Lung (tissue), 12 donors: ENCODE data around the gene SYTL3. TPM values are rescaled to one million over a fixed set of nuclear protein-coding genes. Genes with fewer than 3 reads are reported as not detected.

ENCODE experiments used
- ATAC-seq: fragments of 200-7000 bp; cut with Tn5 transposase; one replicate; pipeline ENCODE4 v1.9.1; 2020; ENCODE audit warnings: moderate number of reproducible peaks; ENCODE audit not compliant: insufficient read depth, low FRiP score
- DNase-seq, 3 donors: peaks; one replicate each; pipeline ENCODE4 v3.0.0-alpha.2; 2013 to 2017
- H3K27ac ChIP-seq, 2 donors: one replicate each; pipeline ENCODE4 v1.5.1; 2013; ENCODE audit warnings: mild to moderate bottlenecking in 2 of 2, moderate library complexity in 2 of 2, control low read depth in 1 of 2, inconsistent platforms in 1 of 2, low read depth in 1 of 2, low read length in 1 of 2
- H3K27me3 ChIP-seq, 3 donors: one replicate each; pipeline ENCODE4 v1.5.1; 2013; ENCODE audit warnings: low read length in 2 of 3; ENCODE audit not compliant: control insufficient read depth in 3 of 3, insufficient read depth in 3 of 3
- H3K36me3 ChIP-seq, 4 donors: one replicate each; pipeline ENCODE4 v1.5.1; 2013; ENCODE audit warnings: low read length in 4 of 4, mild to moderate bottlenecking in 1 of 4, moderate library complexity in 1 of 4; ENCODE audit not compliant: control insufficient read depth in 4 of 4, insufficient read depth in 4 of 4
- H3K4me1 ChIP-seq, 5 donors: one replicate each; pipeline ENCODE4 v1.5.1; 2013; ENCODE audit warnings: low read length in 5 of 5, mild to moderate bottlenecking in 2 of 5, moderate library complexity in 1 of 5; ENCODE audit not compliant: control insufficient read depth in 5 of 5, insufficient read depth in 5 of 5
- H3K4me3 ChIP-seq: one replicate; pipeline ENCODE4 v1.5.1; 2013; ENCODE audit warnings: mild to moderate bottlenecking, control low read depth, moderate library complexity
- H3K9ac ChIP-seq, 2 donors: one replicate each; pipeline ENCODE4 v1.5.1; 2013; ENCODE audit warnings: low read length in 2 of 2, control low read depth in 1 of 2; ENCODE audit not compliant: insufficient read depth in 1 of 2
- H3K9me3 ChIP-seq, 4 donors: one replicate each; pipeline ENCODE4 v1.5.1; 2013; ENCODE audit warnings: low read length in 3 of 4, mild to moderate bottlenecking in 1 of 4, moderate library complexity in 1 of 4; ENCODE audit not compliant: control insufficient read depth in 4 of 4, insufficient read depth in 3 of 4
- CTCF ChIP-seq: IDR thresholded peaks from 2 replicates; pipeline ENCODE4 v1.5.1; 2012; ENCODE audit warnings: mild to moderate bottlenecking; ENCODE audit errors: control extremely low read depth, extremely low read depth
- WGBS, 2 donors: extraction: QIAGEN DNeasy Blood & Tissue Kit; methylation state at CpG; one replicate each; pipeline ENCODE4 v1.1.7; 2013; 5-methylcytosine and 5-hydroxymethylcytosine counted together
- polyA plus RNA-seq, 2 donors: library from polyadenylated mRNA; stranded (reverse); fragments of 200-250 nt; gene quantifications; one replicate each; pipeline ENCODE4 v1.2.1, GENCODE V29; 2013
- total RNA-seq, 2 donors: library from RNA; depleted of rRNA in 1 of 2; stranded (reverse); fragments of >200 nt in 1 of 2; gene quantifications; one replicate each; pipeline ENCODE4 v1.2.1, GENCODE V29; 2014 to 2021
- donor health status: control.
- donor health status: control.
- donor health status: Bipolar disorder and iron deficiency.
- donor health status: healthy.
- donor health status: DM: yes; HTN: yes; CAD: no.

SYTL3 gene
- total and polyA plus RNA-seq, 4 donors, result 6.5 to 20.0 (median 15.6) TPM

GRCh38 chr6:158686791-158687381 lies 37.0 kb downstream of the SYTL3 start:
- no peaks in the 10 kb centered on the region for H3K36me3 ChIP-seq
- no peaks in the 10 kb centered on the region for H3K9me3 ChIP-seq
- DNase-seq, result peak in 2 of 3 donors; percentile 30 to 47
- peak overlapping the region in 1 of 2 donors; percentile 9 for H3K9ac ChIP-seq
- ATAC-seq, result peak; percentile 10
- no peak for TF ChIP-seq CTCF
- H3K4me3 ChIP-seq, result no peak overlapping the region
- no peaks in the 10 kb centered on the region for H3K27me3 ChIP-seq
- WGBS, 2 donors, result 29 to 57% methylated on average over 7 of the region's 7 CpGs
- peaks cover 0 to 8% (median 0%) of the 10 kb centered on the region in 5 donors for H3K4me1 ChIP-seq
- peak overlapping the region in 1 of 2 donors; percentile 83 for H3K27ac ChIP-seq

- Histone ChIP-seq H3K36me3 (no peaks in the 10 kb centered on the region), H3K9me3 (no peaks in the 10 kb centered on the region), H3K27me3 (no peaks in the 10 kb centered on the region), H3K4me1 (peaks cover 0 to 8% (median 0%) of the 10 kb centered on the region in 5 donors), H3K9ac (no peak overlapping the region), H3K27ac (peak overlapping the region in 1 of 2 donors; percentile 83), H3K4me3 (no peak overlapping the region)
- DNase-seq (no peak), ATAC-seq (peak; percentile 32)
- WGBS, 2 donors, result 29 to 69% methylated on average over 4 of the region's 4 CpGs
- no peak for TF ChIP-seq CTCF
These were observed 37.7 kb downstream of the SYTL3 start for GRCh38 chr6:158687506-158687905.

- Histone ChIP-seq H3K4me1 (peaks cover 0 to 8% (median 0%) of the 10 kb centered on the region in 5 donors), H3K9me3 (no peaks in the 10 kb centered on the region), H3K27me3 (no peaks in the 10 kb centered on the region), H3K27ac (no peak overlapping the region), H3K36me3 (no peaks in the 10 kb centered on the region), H3K9ac (no peak overlapping the region), H3K4me3 (no peak overlapping the region)
- no peak for DNase-seq
- no peak for TF ChIP-seq CTCF
- WGBS, 2 donors, result 61 to 76% methylated on average over 1 of the region's 1 CpG
- ATAC-seq, result no peak
These were observed 39.0 kb downstream of the SYTL3 start for GRCh38 chr6:158688860-158689259.

GRCh38 chr6:158694913-158695312 lies 45.1 kb downstream of the SYTL3 start:
- no peaks in the 10 kb centered on the region for H3K4me1 ChIP-seq
- no peak for ATAC-seq
- TF ChIP-seq CTCF, result no peak
- H3K27ac ChIP-seq, result no peak overlapping the region
- no peak overlapping the region for H3K9ac ChIP-seq
- DNase-seq, result no peak
- no peaks in the 10 kb centered on the region for H3K36me3 ChIP-seq
- WGBS, 2 donors, result 84% methylated on average over 3 of the region's 3 CpGs
- no peak overlapping the region for H3K4me3 ChIP-seq
- no peaks in the 10 kb centered on the region for H3K27me3 ChIP-seq
- no peaks in the 10 kb centered on the region for H3K9me3 ChIP-seq
